ENCODE results near the gene FNDC3B. TPM values are rescaled to one million over a fixed set of nuclear protein-coding genes. Genes with fewer than 3 reads are reported as not detected.

FNDC3B gene
- total and polyA plus RNA-seq, 2 of the 8 experiments (the other 6 are each of a cell fraction or from before 2014, with no cell fraction given), result 14.1 to 44.4 TPM

DNA sequence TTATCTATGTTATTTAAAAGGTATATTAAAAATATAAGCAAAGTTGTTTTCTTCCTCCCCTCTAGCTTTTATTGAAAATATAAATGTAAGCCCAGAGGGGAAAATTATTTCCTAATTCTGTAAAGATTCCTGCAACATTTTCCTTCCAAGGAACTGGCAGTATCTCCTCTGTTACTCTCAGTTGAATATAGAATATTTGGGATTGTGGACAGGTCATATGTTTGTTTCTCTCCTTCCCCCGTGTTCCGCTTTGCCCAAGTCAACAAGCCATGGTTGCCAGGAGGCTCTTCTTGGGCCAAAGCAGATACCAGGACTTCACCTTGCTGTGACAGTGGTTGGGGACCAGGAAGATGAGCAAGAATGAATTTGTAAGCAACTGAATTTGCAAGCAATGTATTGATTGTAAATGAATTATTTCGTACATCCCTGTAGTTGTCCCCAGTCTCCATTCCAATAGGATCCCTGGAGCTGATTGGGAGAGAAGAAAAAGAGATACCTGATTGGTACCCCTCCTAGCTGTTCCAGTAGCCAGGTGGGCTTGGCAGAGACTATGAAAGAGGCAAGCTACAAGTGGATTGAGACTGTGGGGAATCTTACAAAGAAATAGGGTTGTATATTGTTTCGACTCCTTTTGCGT, 130.8 kb downstream of the FNDC3B start (continued):
- TF ChIP-seq, protein P1, sequence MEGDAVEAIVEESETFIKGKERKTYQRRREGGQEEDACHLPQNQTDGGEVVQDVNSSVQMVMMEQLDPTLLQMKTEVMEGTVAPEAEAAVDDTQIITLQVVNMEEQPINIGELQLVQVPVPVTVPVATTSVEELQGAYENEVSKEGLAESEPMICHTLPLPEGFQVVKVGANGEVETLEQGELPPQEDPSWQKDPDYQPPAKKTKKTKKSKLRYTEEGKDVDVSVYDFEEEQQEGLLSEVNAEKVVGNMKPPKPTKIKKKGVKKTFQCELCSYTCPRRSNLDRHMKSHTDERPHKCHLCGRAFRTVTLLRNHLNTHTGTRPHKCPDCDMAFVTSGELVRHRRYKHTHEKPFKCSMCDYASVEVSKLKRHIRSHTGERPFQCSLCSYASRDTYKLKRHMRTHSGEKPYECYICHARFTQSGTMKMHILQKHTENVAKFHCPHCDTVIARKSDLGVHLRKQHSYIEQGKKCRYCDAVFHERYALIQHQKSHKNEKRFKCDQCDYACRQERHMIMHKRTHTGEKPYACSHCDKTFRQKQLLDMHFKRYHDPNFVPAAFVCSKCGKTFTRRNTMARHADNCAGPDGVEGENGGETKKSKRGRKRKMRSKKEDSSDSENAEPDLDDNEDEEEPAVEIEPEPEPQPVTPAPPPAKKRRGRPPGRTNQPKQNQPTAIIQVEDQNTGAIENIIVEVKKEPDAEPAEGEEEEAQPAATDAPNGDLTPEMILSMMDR (IDR thresholded peaks at IDR 0.05; ENCODE audit: control extremely low read depth in 1 of 3, insufficient read depth in 1 of 3, low read depth in 1 of 3, low read length in 3 of 3), result no peak
- TF ChIP-seq JUND (IDR thresholded peaks at IDR 0.05; ENCODE audit: low read length) (no peak), RBBP5 (IDR thresholded peaks at IDR 0.05; ENCODE audit: borderline replicate concordance, low read depth, low read length) (no peak), PHF8 (conservative IDR thresholded peaks at IDR 0.05; ENCODE audit: low read depth, low read length) (no peak), CHD1 (IDR thresholded peaks at IDR 0.05; ENCODE audit: low read depth, low read length) (no peak), SIN3A (conservative IDR thresholded peaks at IDR 0.05 in 1 of 2, IDR thresholded peaks at IDR 0.05 in 1 of 2; ENCODE audit: low read depth in 1 of 2, low read length in 2 of 2) (no peak), SP4 (IDR thresholded peaks at IDR 0.05; ENCODE audit: low read length) (no peak), HDAC6 (IDR thresholded peaks at IDR 0.05; ENCODE audit: low read depth, low read length) (no peak)
